Measurements from ENCODE around the gene KIF16B. TPM values are rescaled to one million over a fixed set of nuclear protein-coding genes. Genes with fewer than 3 reads are reported as not detected.

KIF16B gene
- total and polyA plus RNA-seq, 2 of the 8 experiments (the other 6 are each of a cell fraction or from before 2014, with no cell fraction given), result 3.0 to 9.2 TPM

GRCh38 chr20:16405254-16405653, 168.0 kb downstream of the KIF16B start:
- ChIA-PET POLR2A (ENCODE audit: partially characterized antibody) (no interaction called here), CTCF (ENCODE audit: partially characterized antibody) (interaction anchor here (0.9 to 2.1 kb wide), 2 partner anchors 14 to 29 kb away, joined by 4 to 7 read pairs; no protein-coding TSS in a partner anchor)
- Histone ChIP-seq H3K27ac (ENCODE audit: low read depth, low read length) (no peak overlapping the region), H3K23me2 (ENCODE audit: low read depth, low read length) (no peaks in the 10 kb centered on the region), H2BK20ac (ENCODE audit: low read length) (no peak overlapping the region), H3K4ac (replicated peaks; ENCODE audit: insufficient read length, low read depth, low read length) (no peak overlapping the region), H4K8ac (ENCODE audit: extremely low read depth, insufficient read depth, low read length) (no peak overlapping the region), H4K5ac (ENCODE audit: insufficient read length, low read depth, low read length) (no peak overlapping the region), H2BK15ac (ENCODE audit: low read length) (no peak overlapping the region), H3K18ac (ENCODE audit: extremely low read depth, low read length) (no peak overlapping the region), H3K79me2 (ENCODE audit: control insufficient read depth in 1 of 2, insufficient read depth in 2 of 2, low read length in 2 of 2) (no peaks in the 10 kb centered on the region), H3K56ac (replicated peaks; ENCODE audit: insufficient read length, low read depth, low read length) (no peak overlapping the region), H2AFZ (ENCODE audit: low read length) (no peak overlapping the region), H3K4me1 (replicated peaks in 1 of 4; ENCODE audit: control insufficient read depth in 3 of 4, insufficient read depth in 4 of 4, low read length in 3 of 4) (no peaks in the 10 kb centered on the region), H3K9ac (replicated peaks in 1 of 4; ENCODE audit: extremely low read depth in 1 of 4, low read depth in 3 of 4, low read length in 3 of 4) (no peak overlapping the region), H3K36me3 (ENCODE audit: control insufficient read depth in 2 of 4, insufficient read depth in 4 of 4, low read length in 3 of 4) (0 out of 8 replicates have a peak, but pooled peaks cover 0 to 2% (median 0%) of the 10 kb centered on the region in 4 experiments), H3K4me3 (ENCODE audit: extremely low read depth in 1 of 4, insufficient read depth in 2 of 4, low read depth in 3 of 4, low read length in 4 of 4) (no peak overlapping the region), H4K91ac (replicated peaks; ENCODE audit: insufficient read length, low read length) (no peak overlapping the region), H3K4me2 (ENCODE audit: insufficient read depth in 1 of 2, low read depth in 2 of 2, low read length in 2 of 2) (no peak overlapping the region), H3K9me3 (ENCODE audit: insufficient read depth in 2 of 2, low read depth in 1 of 2, low read length in 1 of 2) (no peaks in the 10 kb centered on the region), H2BK12ac (ENCODE audit: low read depth, low read length) (no peak overlapping the region), H3K23ac (ENCODE audit: insufficient read length) (no peak overlapping the region), H2BK5ac (ENCODE audit: low read depth, low read length) (no peak overlapping the region), H4K20me1 (replicated peaks in 1 of 2; ENCODE audit: control insufficient read depth in 1 of 2, insufficient read depth in 2 of 2, low read length in 2 of 2) (no peaks in the 10 kb centered on the region), H2BK120ac (replicated peaks; ENCODE audit: low read depth, low read length) (no peak overlapping the region), H3K79me1 (ENCODE audit: low read depth, low read length) (no peaks in the 10 kb centered on the region; the same call in 1 of the 2 replicates), H3K27me3 (replicated peaks in 1 of 4; ENCODE audit: control insufficient read depth in 3 of 4, extremely low read depth in 1 of 4, insufficient read depth in 3 of 4, low read length in 3 of 4) (no peaks in the 10 kb centered on the region), H3K14ac (ENCODE audit: insufficient read length) (no peak overlapping the region), H2AK5ac (ENCODE audit: low read depth, low read length) (no peak overlapping the region)
- DNase-seq (ENCODE audit: low read depth in 1 of 2, low spot score in 2 of 2) (no peak), FAIRE-seq (no peak)
- 85% methylated on average over 6 of the region's 6 CpGs; no CpG with 5 or more reads in 1 of the 2 experiments for WGBS, 2 experiments (ENCODE audit: extremely low coverage in 1 of 2, insufficient coverage in 1 of 2, insufficient read length in 1 of 2, insufficient replicate concordance in 2 of 2, low coverage in 1 of 2, low lambda C conversion rate in 2 of 2, missing lambda C conversion rate in 1 of 2)
- TF ChIP-seq ASH2L (IDR thresholded peaks at IDR 0.05; ENCODE audit: low read length), result no peak
- TF ChIP-seq CHD1 (IDR thresholded peaks at IDR 0.05; ENCODE audit: low read depth, low read length), result no peak
- no peak for TF ChIP-seq RNF2 (IDR thresholded peaks at IDR 0.05; ENCODE audit: borderline replicate concordance, low read depth, low read length, missing control alignments, poor library complexity, severe bottlenecking)
- TF ChIP-seq JUN (IDR thresholded peaks at IDR 0.05; ENCODE audit: low read depth, low read length), result no peak
- no peak for TF ChIP-seq EP300 (IDR thresholded peaks at IDR 0.05; ENCODE audit: borderline replicate concordance in 1 of 2, low read depth in 2 of 2, low read length in 2 of 2)
- TF ChIP-seq ATF3 (IDR thresholded peaks at IDR 0.05; ENCODE audit: insufficient read depth, low read depth, low read length), result no peak
- no peak for TF ChIP-seq TAF1 (IDR thresholded peaks at IDR 0.05; ENCODE audit: low read depth, low read length)
- no peak for TF ChIP-seq NRF1 (IDR thresholded peaks at IDR 0.05; ENCODE audit: low read depth, low read length)
- no peak for TF ChIP-seq CBX8 (IDR thresholded peaks at IDR 0.05; ENCODE audit: borderline replicate concordance, low read depth, low read length)
- no peak for TF ChIP-seq USF2 (IDR thresholded peaks at IDR 0.05; ENCODE audit: low read length)
- no peak for TF ChIP-seq JUND (IDR thresholded peaks at IDR 0.05; ENCODE audit: low read length)
- no peak for TF ChIP-seq KDM1A (IDR thresholded peaks at IDR 0.05; ENCODE audit: borderline replicate concordance, low read length)
- TF ChIP-seq BRCA1 (IDR thresholded peaks at IDR 0.05; ENCODE audit: low read depth, low read length), result no peak

All from H1 (cell line).